ENCODE results near the gene TMPRSS7. TPM values are rescaled to one million over a fixed set of nuclear protein-coding genes. Genes with fewer than 3 reads are reported as not detected.

The TMPRSS7 gene
- total and polyA plus RNA-seq, 2 of the 8 experiments (the other 6 are each of a cell fraction or from before 2014, with no cell fraction given): not detected

GRCh38 chr3:112122870-112123269 lies 88.3 kb downstream of the TMPRSS7 start:
- no peak overlapping the region for H4K8ac ChIP-seq (ENCODE audit: extremely low read depth, insufficient read depth, low read length)
- H3K56ac ChIP-seq (replicated peaks; ENCODE audit: insufficient read length, low read depth, low read length): no peak overlapping the region
- no peak overlapping the region for H2AFZ ChIP-seq (ENCODE audit: low read length)
- H3K79me2 ChIP-seq (ENCODE audit: control insufficient read depth in 1 of 2, insufficient read depth in 2 of 2, low read length in 2 of 2): no peaks in the 10 kb centered on the region
- no peak overlapping the region for H3K4me2 ChIP-seq (ENCODE audit: insufficient read depth in 1 of 2, low read depth in 2 of 2, low read length in 2 of 2)
- no peak overlapping the region for H2BK5ac ChIP-seq (ENCODE audit: low read depth, low read length)
- no peak overlapping the region for H3K9ac ChIP-seq (replicated peaks in 1 of 4; ENCODE audit: extremely low read depth in 1 of 4, low read depth in 3 of 4, low read length in 3 of 4)
- H3K9me3 ChIP-seq (ENCODE audit: insufficient read depth in 2 of 2, low read depth in 1 of 2, low read length in 1 of 2): no peaks in the 10 kb centered on the region
- H3K79me1 ChIP-seq (ENCODE audit: low read depth, low read length): no peaks in the 10 kb centered on the region
- no peak overlapping the region for H2AK5ac ChIP-seq (ENCODE audit: low read depth, low read length)
- H4K91ac ChIP-seq (replicated peaks; ENCODE audit: insufficient read length, low read length): no peak overlapping the region
- H3K27ac ChIP-seq (ENCODE audit: low read depth, low read length): no peak overlapping the region
- FAIRE-seq: no peak
- H2BK15ac ChIP-seq (ENCODE audit: low read length): no peak overlapping the region
- peaks cover 0 to 20% (median 11%) of the 10 kb centered on the region in 4 experiments; a peak in 5 of 7 replicates for H3K4me1 ChIP-seq (replicated peaks in 1 of 4; ENCODE audit: control insufficient read depth in 3 of 4, insufficient read depth in 4 of 4, low read length in 3 of 4)
- no peak overlapping the region for H2BK120ac ChIP-seq (replicated peaks; ENCODE audit: low read depth, low read length)
- H3K4ac ChIP-seq (replicated peaks; ENCODE audit: insufficient read length, low read depth, low read length): no peak overlapping the region
- no peak overlapping the region for H2BK12ac ChIP-seq (ENCODE audit: low read depth, low read length)
- H3K14ac ChIP-seq (ENCODE audit: insufficient read length): no peak overlapping the region
- H3K27me3 ChIP-seq (replicated peaks in 1 of 4; ENCODE audit: control insufficient read depth in 3 of 4, extremely low read depth in 1 of 4, insufficient read depth in 3 of 4, low read length in 3 of 4): no peaks in the 10 kb centered on the region
- H2BK20ac ChIP-seq (ENCODE audit: low read length): no peak overlapping the region
- no peak overlapping the region for H3K4me3 ChIP-seq (ENCODE audit: extremely low read depth in 1 of 4, insufficient read depth in 2 of 4, low read depth in 3 of 4, low read length in 4 of 4)
- H4K20me1 ChIP-seq (replicated peaks in 1 of 2; ENCODE audit: control insufficient read depth in 1 of 2, insufficient read depth in 2 of 2, low read length in 2 of 2): no peaks in the 10 kb centered on the region
- no peak overlapping the region for H4K5ac ChIP-seq (ENCODE audit: insufficient read length, low read depth, low read length)
- CTCF ChIA-PET (ENCODE audit: partially characterized antibody): interaction anchor here (0.9 to 1.9 kb wide), 4 partner anchors 11 to 411 kb away, joined by 3 to 11 read pairs (median 3); no protein-coding TSS in a partner anchor
- H3K23ac ChIP-seq (ENCODE audit: insufficient read length): no peak overlapping the region
- no peaks in the 10 kb centered on the region; a peak in 1 of 8 replicates for H3K36me3 ChIP-seq (ENCODE audit: control insufficient read depth in 2 of 4, insufficient read depth in 4 of 4, low read length in 3 of 4)
- H3K18ac ChIP-seq (ENCODE audit: extremely low read depth, low read length): no peak overlapping the region
- no peaks in the 10 kb centered on the region for H3K23me2 ChIP-seq (ENCODE audit: low read depth, low read length)
- DNase-seq (ENCODE audit: low read depth in 1 of 2, low spot score in 2 of 2): no peak
- POLR2A ChIA-PET (ENCODE audit: partially characterized antibody): interaction anchor here (1.1 kb wide), 1 partner anchor 11 kb away, joined by 3 read pairs; no protein-coding TSS in a partner anchor
- no peak for TF ChIP-seq PHF8 (conservative IDR thresholded peaks at IDR 0.05; ENCODE audit: low read depth, low read length)
- TF ChIP-seq TCF12 (IDR thresholded peaks at IDR 0.05; ENCODE audit: low read depth, low read length): no peak
- TF ChIP-seq EP300 (IDR thresholded peaks at IDR 0.05; ENCODE audit: borderline replicate concordance in 1 of 2, low read depth in 2 of 2, low read length in 2 of 2): no peak
- no peak for TF ChIP-seq CBX5 (IDR thresholded peaks at IDR 0.05; ENCODE audit: low read depth, low read length)
- TF ChIP-seq SP2 (IDR thresholded peaks at IDR 0.05; ENCODE audit: low read length): no peak
- TF ChIP-seq KDM1A (IDR thresholded peaks at IDR 0.05; ENCODE audit: borderline replicate concordance, low read length): no peak
- no peak for TF ChIP-seq NRF1 (IDR thresholded peaks at IDR 0.05; ENCODE audit: low read depth, low read length)
- no peak for TF ChIP-seq CTCF (IDR thresholded peaks at IDR 0.05; ENCODE audit: control extremely low read depth in 1 of 3, insufficient read depth in 1 of 3, low read depth in 1 of 3, low read length in 3 of 3)
- no peak for TF ChIP-seq BRCA1 (IDR thresholded peaks at IDR 0.05; ENCODE audit: low read depth, low read length)
- TF ChIP-seq KDM4A (IDR thresholded peaks at IDR 0.05; ENCODE audit: low read depth, low read length, severe bottlenecking): no peak
- no peak for TF ChIP-seq TAF7 (optimal IDR thresholded peaks at IDR 0.05; ENCODE audit: borderline replicate concordance, low read depth, low read length)
- TF ChIP-seq GTF2F1 (IDR thresholded peaks at IDR 0.05; ENCODE audit: borderline replicate concordance, low read depth, low read length): no peak
